GM23338 (cell line): ENCODE results near the gene MBTPS2. TPM values are rescaled to one million over a fixed set of nuclear protein-coding genes. Genes with fewer than 3 reads are reported as not detected.

Source experiments
- ATAC-seq: fragments of 200-7000 bp; cut with Tn5 transposase; 3 replicates; pipeline ENCODE4 v1.9.1; 2020
- DNase-seq: peaks from one replicate; pipeline ENCODE4 v3.0.0-alpha.2; 2015; ENCODE audit warnings: low spot score
- H2AFZ ChIP-seq: fragments of 200-600 bp; sonication (generic); 2 replicates; pipeline ENCODE4 v1.8.0; 2016; ENCODE audit warnings: antibody characterized with exemption, mild to moderate bottlenecking, moderate library complexity
- H3F3A ChIP-seq: fragments of 200-600 bp; sonication (generic); replicated peaks from 2 replicates; pipeline ENCODE4 v1.8.0; 2017; ENCODE audit warnings: antibody characterized with exemption, mixed run types, low read depth
- H3K27ac ChIP-seq: fragments of 200-600 bp; sonication (generic); 2 replicates; pipeline ENCODE4 v1.6.1; 2016; ENCODE audit warnings: low read depth
- H3K27me3 ChIP-seq: fragments of 200-600 bp; sonication (generic); 2 replicates; pipeline ENCODE4 v1.8.0; 2016; ENCODE audit warnings: mild to moderate bottlenecking, mixed run types, moderate library complexity; ENCODE audit not compliant: insufficient read depth
- H3K36me3 ChIP-seq: fragments of 200-600 bp; sonication (generic); 2 replicates; pipeline ENCODE4 v1.8.0; 2016; ENCODE audit warnings: mild to moderate bottlenecking; ENCODE audit not compliant: insufficient read depth
- H3K4me1 ChIP-seq: fragments of 200-600 bp; sonication (generic); 2 replicates; pipeline ENCODE4 v1.8.0; 2016; ENCODE audit warnings: mild to moderate bottlenecking, moderate library complexity; ENCODE audit not compliant: insufficient read depth
- H3K4me2 ChIP-seq: fragments of 200-600 bp; sonication (generic); 2 replicates; pipeline ENCODE4 v1.7.1; 2017; ENCODE audit warnings: mixed run types
- H3K4me3 ChIP-seq: fragments of 200-600 bp; sonication (generic); 2 replicates; pipeline ENCODE4 v1.6.1; 2016; ENCODE audit warnings: mixed run types
- H3K79me2 ChIP-seq: fragments of 200-600 bp; sonication (generic); replicated peaks from 2 replicates; pipeline ENCODE4 v1.8.0; 2017; ENCODE audit warnings: mild to moderate bottlenecking; ENCODE audit not compliant: insufficient read depth
- H3K9me2 ChIP-seq: fragments of 200-600 bp; sonication (generic); 2 replicates; pipeline ENCODE4 v1.8.0; 2017; ENCODE audit not compliant: insufficient read depth
- H4K20me1 ChIP-seq: fragments of 200-600 bp; sonication (generic); replicated peaks from 2 replicates; pipeline ENCODE4 v1.8.0; 2017; ENCODE audit warnings: mild to moderate bottlenecking; ENCODE audit not compliant: insufficient read depth
- H3K27ac Mint-ChIP-seq: 2 replicates; pipeline ENCODE4 v1.8.0; 2020; ENCODE audit warnings: inconsistent platforms, mild to moderate bottlenecking, moderate library complexity, mixed read lengths
- H3K27me3 Mint-ChIP-seq: 3 replicates; pipeline ENCODE4 v1.8.0; 2022; ENCODE audit warnings: low read depth, mild to moderate bottlenecking, moderate library complexity, mixed read lengths, inconsistent platforms; ENCODE audit not compliant: insufficient read depth, poor library complexity
- H3K36me3 Mint-ChIP-seq: 3 replicates; pipeline ENCODE4 v1.8.0; 2021; ENCODE audit warnings: low read depth, mild to moderate bottlenecking, inconsistent platforms, moderate library complexity, mixed read lengths
- H3K4me1 Mint-ChIP-seq: 3 replicates; pipeline ENCODE4 v1.8.0; 2020; ENCODE audit warnings: mild to moderate bottlenecking, inconsistent platforms, mixed read lengths
- H3K4me3 Mint-ChIP-seq: 3 replicates; pipeline ENCODE4 v1.8.0; 2021; ENCODE audit warnings: moderate library complexity, mild to moderate bottlenecking, inconsistent platforms, mixed read lengths
- H3K9me3 Mint-ChIP-seq: 3 replicates; pipeline ENCODE4 v1.8.0; 2020; ENCODE audit warnings: moderate library complexity, mild to moderate bottlenecking, inconsistent platforms, mixed read lengths
- EZH2 ChIP-seq: fragments of 200-600 bp; sonication (generic); IDR thresholded peaks from one replicate; pipeline ENCODE4 v1.8.0; 2017; ENCODE audit warnings: antibody characterized with exemption, mild to moderate bottlenecking, low read depth; ENCODE audit not compliant: unreplicated experiment
- EZH2phosphoT487 ChIP-seq: fragments of 200-600 bp; sonication (generic); IDR thresholded peaks from one replicate; pipeline ENCODE4 v1.8.1; 2018; ENCODE audit warnings: antibody characterized with exemption; ENCODE audit not compliant: unreplicated experiment
- JUNB ChIP-seq: IDR thresholded peaks from one replicate; pipeline ENCODE4 v1.6.1; 2016; ENCODE audit warnings: antibody characterized with exemption; ENCODE audit not compliant: unreplicated experiment
- NANOG ChIP-seq: IDR thresholded peaks from 2 replicates; pipeline ENCODE4 v1.6.1; 2016; ENCODE audit warnings: antibody characterized with exemption, borderline replicate concordance
- POLR2AphosphoS5 ChIP-seq: IDR thresholded peaks from 2 replicates; pipeline ENCODE4 v1.6.1; 2016; ENCODE audit warnings: antibody characterized with exemption, low read depth
- STAT1 ChIP-seq: IDR thresholded peaks from one replicate; pipeline ENCODE4 v1.6.1; 2016; ENCODE audit warnings: antibody characterized with exemption; ENCODE audit not compliant: unreplicated experiment
- ZNF114 ChIP-seq: fragments of 250-450 bp; sonication (Bioruptor Pico); IDR thresholded peaks from 2 replicates; pipeline ENCODE4 v1.5.0; 2020; ENCODE audit warnings: mild to moderate bottlenecking, moderate library complexity
- ZNF331 ChIP-seq: fragments of 250-450 bp; sonication (Bioruptor Pico); IDR thresholded peaks from 2 replicates; pipeline ENCODE4 v1.5.0; 2020; ENCODE audit warnings: low read depth, mild to moderate bottlenecking, moderate library complexity
- polyA plus RNA-seq: library from polyadenylated mRNA; unstranded; fragments of >200 nt; fragmentation: Nextera tagmentation; extraction: Ambion mirVana; gene quantifications from 2 replicates; pipeline ENCODE4 v1.2.1, GENCODE V29; 2016
- total RNA-seq: library from RNA; depleted of rRNA; stranded (reverse); fragments of >200 nt; shearing (Covaris generic); gene quantifications from 2 replicates; pipeline ENCODE4 v1.2.3, GENCODE V29; 2014
- TF ChIP-seq, protein P1 (sequence below): IDR thresholded peaks from one replicate; pipeline ENCODE4 v1.6.1; 2018; ENCODE audit warnings: antibody characterized with exemption; ENCODE audit not compliant: unreplicated experiment
- TF ChIP-seq, protein P2 (sequence below), 2 experiments: fragments of 200-600 bp in 1 of 2; sonication (generic) in 1 of 2; conservative IDR thresholded peaks; 2 replicates each; pipeline versions ENCODE4 v1.5.1 to v1.6.1; 2016 to 2017; ENCODE audit warnings: antibody characterized with exemption in 2 of 2, low read depth in 2 of 2, mild to moderate bottlenecking in 2 of 2, moderate library complexity in 1 of 2

Gene MBTPS2
- total and polyA plus RNA-seq, 2 experiments from 2014 or later, result 3.2 to 7.8 TPM

GRCh38 chrX:21881881-21882574 lies 42.6 kb downstream of the MBTPS2 start (continued):
- TF ChIP-seq, protein P1, sequence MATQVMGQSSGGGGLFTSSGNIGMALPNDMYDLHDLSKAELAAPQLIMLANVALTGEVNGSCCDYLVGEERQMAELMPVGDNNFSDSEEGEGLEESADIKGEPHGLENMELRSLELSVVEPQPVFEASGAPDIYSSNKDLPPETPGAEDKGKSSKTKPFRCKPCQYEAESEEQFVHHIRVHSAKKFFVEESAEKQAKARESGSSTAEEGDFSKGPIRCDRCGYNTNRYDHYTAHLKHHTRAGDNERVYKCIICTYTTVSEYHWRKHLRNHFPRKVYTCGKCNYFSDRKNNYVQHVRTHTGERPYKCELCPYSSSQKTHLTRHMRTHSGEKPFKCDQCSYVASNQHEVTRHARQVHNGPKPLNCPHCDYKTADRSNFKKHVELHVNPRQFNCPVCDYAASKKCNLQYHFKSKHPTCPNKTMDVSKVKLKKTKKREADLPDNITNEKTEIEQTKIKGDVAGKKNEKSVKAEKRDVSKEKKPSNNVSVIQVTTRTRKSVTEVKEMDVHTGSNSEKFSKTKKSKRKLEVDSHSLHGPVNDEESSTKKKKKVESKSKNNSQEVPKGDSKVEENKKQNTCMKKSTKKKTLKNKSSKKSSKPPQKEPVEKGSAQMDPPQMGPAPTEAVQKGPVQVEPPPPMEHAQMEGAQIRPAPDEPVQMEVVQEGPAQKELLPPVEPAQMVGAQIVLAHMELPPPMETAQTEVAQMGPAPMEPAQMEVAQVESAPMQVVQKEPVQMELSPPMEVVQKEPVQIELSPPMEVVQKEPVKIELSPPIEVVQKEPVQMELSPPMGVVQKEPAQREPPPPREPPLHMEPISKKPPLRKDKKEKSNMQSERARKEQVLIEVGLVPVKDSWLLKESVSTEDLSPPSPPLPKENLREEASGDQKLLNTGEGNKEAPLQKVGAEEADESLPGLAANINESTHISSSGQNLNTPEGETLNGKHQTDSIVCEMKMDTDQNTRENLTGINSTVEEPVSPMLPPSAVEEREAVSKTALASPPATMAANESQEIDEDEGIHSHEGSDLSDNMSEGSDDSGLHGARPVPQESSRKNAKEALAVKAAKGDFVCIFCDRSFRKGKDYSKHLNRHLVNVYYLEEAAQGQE, result no peak
- TF ChIP-seq EZH2phosphoT487 (no peak), POLR2AphosphoS5 (no peak), STAT1 (no peak), ZNF331 (CRISPR knock-in tag) (no peak), EZH2 (no peak), JUNB (no peak)
- TF ChIP-seq, protein P2, sequence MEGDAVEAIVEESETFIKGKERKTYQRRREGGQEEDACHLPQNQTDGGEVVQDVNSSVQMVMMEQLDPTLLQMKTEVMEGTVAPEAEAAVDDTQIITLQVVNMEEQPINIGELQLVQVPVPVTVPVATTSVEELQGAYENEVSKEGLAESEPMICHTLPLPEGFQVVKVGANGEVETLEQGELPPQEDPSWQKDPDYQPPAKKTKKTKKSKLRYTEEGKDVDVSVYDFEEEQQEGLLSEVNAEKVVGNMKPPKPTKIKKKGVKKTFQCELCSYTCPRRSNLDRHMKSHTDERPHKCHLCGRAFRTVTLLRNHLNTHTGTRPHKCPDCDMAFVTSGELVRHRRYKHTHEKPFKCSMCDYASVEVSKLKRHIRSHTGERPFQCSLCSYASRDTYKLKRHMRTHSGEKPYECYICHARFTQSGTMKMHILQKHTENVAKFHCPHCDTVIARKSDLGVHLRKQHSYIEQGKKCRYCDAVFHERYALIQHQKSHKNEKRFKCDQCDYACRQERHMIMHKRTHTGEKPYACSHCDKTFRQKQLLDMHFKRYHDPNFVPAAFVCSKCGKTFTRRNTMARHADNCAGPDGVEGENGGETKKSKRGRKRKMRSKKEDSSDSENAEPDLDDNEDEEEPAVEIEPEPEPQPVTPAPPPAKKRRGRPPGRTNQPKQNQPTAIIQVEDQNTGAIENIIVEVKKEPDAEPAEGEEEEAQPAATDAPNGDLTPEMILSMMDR (conservative IDR thresholded peaks at IDR 0.05; ENCODE audit: low read depth in 2 of 2), result no peak

GRCh38 chrX:21883258-21883657 lies 43.8 kb downstream of the MBTPS2 start:
- ATAC-seq, result no peak

More at GRCh38 chrX:21883258-21883657, 43.8 kb downstream of the MBTPS2 start:
- no peak overlapping the region for H3K27ac Mint-ChIP-seq
- no peak overlapping the region for H3K4me3 ChIP-seq
- H4K20me1 ChIP-seq, result no peaks in the 10 kb centered on the region
- no peaks in the 10 kb centered on the region; the same call in 2 of the 3 replicates for H3K36me3 Mint-ChIP-seq
- no peaks in the 10 kb centered on the region for H3K4me1 ChIP-seq
- no peaks in the 10 kb centered on the region for H3F3A ChIP-seq
- H3K4me2 ChIP-seq, result no peak overlapping the region
- no peak for DNase-seq
- no peaks in the 10 kb centered on the region for H3K9me2 ChIP-seq
- H3K27me3 Mint-ChIP-seq, result no peaks in the 10 kb centered on the region
- peaks cover 7% of the 10 kb centered on the region; the same call in 2 of the 3 replicates for H3K4me1 Mint-ChIP-seq
- no peaks in the 10 kb centered on the region for H3K9me3 Mint-ChIP-seq
- H2AFZ ChIP-seq, result no peak overlapping the region
- H3K27me3 ChIP-seq, result no peaks in the 10 kb centered on the region
- H3K27ac ChIP-seq, result no peak overlapping the region
- TF ChIP-seq NANOG (no peak), EZH2phosphoT487 (no peak), JUNB (no peak), STAT1 (no peak), ZNF114 (CRISPR knock-in tag) (no peak)
- TF ChIP-seq, protein P1, result no peak
- H3K36me3 ChIP-seq, result no peaks in the 10 kb centered on the region; the same call in 1 of the 2 replicates
- H3K4me3 Mint-ChIP-seq, result no peak overlapping the region
- H3K79me2 ChIP-seq, result no peaks in the 10 kb centered on the region
